Measurements from ENCODE around the gene SMYD3.
"Not testable (repeated sequence)": the region's sequence is repeated elsewhere in the genome, so short reads cannot be mapped to it uniquely, and the experiment has no call there.

SMYD3 gene

DNA sequence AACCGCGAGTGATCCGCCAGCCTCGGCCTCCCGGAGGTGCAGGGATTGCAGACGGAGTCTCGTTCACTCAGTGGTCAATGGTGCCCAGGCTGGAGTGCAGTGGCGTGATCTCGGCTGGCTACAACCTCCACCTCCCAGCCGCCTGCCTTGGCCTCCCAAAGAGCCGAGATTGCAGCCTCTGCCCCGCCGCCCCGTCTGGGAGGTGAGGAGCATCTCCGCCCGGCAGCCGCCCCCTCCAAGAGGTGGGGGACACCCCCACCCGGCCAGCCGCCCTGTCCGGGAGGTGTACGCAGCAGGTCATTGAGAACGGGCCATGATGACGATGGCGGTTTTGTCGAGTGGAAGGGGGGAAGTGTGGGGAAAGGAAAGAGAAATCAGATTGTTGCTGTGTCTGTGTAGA lies 732.1 kb downstream of the SMYD3 start:
- not testable (repeated sequence) for DNase-seq

DNA sequence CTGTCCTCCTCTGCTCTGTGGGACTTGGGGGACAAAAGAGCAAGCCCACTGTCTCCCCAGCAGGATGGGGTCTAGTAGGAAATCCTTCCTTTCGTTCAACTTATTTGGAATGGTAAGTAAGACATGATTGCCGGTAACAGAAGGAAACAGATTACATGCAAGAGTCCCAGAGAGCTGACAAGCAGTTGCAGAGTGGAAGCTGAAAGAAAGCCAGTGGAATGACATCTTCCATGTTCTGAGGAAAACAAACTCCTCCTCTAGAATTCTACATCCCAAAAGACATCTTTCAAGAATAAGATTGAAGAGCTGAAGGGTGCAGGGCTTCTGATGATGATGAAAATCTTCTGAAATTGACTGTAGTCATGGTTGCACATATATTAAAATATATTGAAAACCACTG lies 732.9 kb downstream of the SMYD3 start:
- DNase-seq, result no peak

- no peak for DNase-seq
These were observed 733.7 kb downstream of the SMYD3 start for GRCh38 chr1:245773344-245773743.

GRCh38 chr1:245772739-245773138 lies 734.3 kb downstream of the SMYD3 start:
- DNase-seq, result no peak

GRCh38 chr1:245772325-245772724 lies 734.8 kb downstream of the SMYD3 start:
- DNase-seq, result no peak

DNA sequence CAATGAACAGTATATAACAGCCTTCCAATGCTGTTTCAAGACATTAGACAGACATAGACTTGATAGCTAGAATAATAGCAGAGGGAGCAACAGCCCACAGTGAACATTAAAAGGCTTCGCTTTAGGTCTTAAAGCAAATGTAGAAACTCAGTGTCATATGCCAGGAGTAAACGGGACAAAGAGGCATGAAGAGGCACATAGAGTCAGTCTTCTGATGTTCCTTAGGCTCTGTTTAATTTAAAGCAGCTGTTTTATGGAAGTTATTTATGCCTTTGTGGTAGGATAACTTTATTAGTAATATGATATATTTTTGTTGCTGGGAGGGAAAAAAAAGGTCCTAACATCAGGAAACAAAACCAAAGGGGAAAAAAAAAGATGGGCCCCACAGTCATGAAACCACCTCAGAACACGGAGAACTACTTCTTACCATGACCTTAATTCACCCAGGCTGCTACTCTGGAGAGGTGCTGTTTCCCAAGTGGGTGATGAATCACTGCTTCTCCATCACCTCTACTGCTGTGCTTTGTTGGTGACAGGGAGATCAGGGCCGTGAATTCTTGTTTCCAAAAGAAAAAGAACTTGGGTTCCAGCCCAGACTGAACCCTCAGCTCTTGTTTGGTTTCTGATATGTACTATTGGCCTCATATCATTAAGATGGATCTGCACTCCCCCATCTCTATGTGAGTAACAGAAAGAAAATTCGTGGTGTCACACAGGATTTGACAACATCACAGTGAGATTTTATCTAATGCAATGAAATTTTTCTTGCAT lies 735.4 kb downstream of the SMYD3 start:
- no peak for DNase-seq

DNA sequence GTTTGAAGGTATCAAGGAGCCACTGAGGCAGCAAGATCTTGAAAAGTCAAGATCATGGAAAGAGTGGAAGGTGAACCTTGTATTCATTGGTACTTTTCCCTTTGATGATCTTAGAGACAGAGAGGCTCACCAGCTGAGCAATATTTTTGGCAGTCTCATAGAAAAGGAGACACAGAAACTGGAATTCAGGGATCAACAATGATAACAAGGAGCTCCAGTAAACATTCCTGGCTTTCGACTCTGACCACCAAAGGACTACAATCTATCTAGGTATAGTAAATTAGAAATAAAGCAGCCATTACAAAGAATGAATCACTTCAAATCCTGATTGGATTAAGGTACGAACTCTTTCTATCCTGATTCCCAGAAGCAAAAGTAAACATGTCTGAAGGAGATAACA lies 736.9 kb downstream of the SMYD3 start:
- no peak for DNase-seq

GRCh38 chr1:245768596-245768995 lies 738.5 kb downstream of the SMYD3 start:
- DNase-seq, result no peak

DNA sequence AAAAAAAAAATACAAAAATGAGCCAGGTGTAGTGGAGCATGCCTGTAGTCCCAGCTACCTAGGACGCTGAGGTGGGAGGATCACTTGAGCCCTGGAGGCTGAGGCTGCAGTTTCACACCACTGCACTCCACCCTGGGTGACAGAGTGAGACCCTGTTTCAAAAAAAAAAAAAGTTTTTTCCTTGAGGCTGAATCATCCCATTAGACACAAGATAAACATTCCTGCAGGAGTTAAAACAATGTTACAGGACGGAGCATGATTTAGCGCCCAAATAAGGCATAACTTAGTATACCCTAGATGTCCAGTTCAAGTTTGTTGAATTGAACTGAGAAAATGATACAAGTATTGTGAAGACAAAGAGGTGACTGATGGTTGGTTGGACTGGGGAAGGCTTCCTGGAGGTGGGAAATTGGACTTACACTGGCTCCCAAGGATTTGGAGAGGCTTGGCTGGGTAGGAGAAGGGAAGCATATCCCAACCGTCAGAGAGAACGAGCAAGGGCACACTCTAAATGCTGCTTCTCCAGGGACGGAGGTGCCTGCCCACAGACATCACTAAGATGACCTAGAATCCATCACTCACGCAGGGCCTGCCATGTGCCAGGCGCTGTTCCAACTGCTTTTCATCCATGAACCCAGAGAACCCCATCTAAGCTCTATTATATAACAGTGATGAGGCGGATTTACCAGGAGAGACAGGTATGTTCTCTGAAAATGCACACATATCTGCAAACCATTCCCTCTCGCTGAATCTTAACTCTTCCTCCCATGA lies 741.7 kb downstream of the SMYD3 start:
- DNase-seq, result no peak

DNA sequence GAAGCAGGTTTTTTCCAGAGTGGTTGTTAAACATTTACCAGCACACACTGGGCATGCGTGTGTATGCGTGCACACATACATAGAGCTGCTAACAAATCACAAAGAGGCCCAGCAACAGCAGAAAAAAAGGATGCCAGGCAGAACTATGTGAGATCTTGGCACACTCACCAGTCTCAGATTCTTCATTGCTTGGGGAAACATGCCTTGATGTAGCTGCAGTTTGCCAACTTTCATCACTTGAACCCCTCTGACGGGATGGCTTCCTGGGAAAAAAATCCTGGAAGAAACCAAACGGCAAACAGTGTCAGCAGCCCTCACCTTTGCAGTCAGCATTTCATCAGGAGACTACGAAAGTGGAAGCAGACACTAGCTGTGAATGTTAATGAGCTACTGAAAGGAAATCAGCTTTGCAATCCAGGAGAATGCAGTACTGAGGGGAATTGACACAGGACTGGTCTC lies 743.2 kb downstream of the SMYD3 start:
- DNase-seq, result no peak

GRCh38 chr1:245762396-245762910 lies 744.6 kb downstream of the SMYD3 start:
- no peak for DNase-seq

GRCh38 chr1:245760301-245760700 lies 746.8 kb downstream of the SMYD3 start:
- no peak for DNase-seq

GRCh38 chr1:245754463-245754961 lies 752.6 kb downstream of the SMYD3 start:
- no peak for DNase-seq

DNA sequence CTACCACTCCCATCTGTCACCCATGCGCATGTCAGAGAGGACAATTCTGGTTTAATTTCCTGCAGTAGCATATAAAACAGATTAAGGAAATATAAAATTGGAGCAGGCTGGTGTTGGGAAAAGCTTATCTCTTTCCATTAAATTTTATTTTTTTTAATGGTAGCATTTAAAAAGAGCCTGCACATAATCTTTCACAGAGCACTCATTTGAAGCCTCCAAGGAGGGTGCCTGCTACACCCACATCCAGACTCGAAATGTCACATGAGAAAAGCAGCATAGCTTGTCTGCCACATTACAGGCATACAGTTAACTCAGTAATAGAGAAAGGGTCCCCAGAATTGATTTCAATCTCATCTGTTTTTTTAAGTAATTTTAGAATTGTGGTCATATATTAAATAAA lies 753.3 kb downstream of the SMYD3 start:
- no peak for DNase-seq

- DNase-seq, result no peak
These were observed 754.5 kb downstream of the SMYD3 start for GRCh38 chr1:245752561-245752960.

DNA sequence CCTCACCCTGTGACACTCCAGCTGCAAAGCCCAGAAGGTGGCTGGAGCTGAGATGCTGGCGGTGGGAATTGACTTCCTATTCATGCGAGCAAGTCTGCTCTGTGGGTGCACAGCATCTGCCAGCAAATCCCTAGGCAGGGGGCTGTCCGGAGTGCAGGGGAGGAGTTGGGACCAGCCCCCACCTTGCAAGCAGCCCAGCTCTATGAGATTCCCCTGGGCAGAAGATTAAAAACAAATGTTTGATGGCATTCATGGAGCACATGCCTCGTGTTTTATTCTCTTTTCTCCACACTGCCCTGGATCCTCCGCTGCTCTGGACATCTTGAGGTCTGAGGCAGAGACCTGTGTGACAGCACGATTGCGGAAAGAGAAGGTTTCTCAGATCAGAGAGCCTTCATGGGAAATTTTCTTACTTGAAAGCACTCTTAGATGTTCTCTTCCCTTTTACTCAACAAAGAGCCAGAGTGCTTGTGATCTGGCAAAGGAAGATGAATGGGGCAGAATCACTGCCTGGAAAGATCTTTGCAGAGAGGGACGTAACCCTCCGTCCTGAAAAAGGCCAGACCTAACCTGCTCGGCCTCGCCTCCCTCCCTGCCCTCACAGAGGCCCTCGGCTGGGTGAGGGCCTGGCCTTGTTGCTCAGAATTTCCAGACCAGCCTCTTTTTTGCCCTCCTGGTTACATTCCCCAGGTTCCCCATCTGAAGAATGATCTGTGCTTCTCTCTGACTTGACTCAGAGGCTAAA lies 755.2 kb downstream of the SMYD3 start:
- DNase-seq, result no peak

GRCh38 chr1:245751116-245751515 lies 756.0 kb downstream of the SMYD3 start:
- DNase-seq, result no peak

GRCh38 chr1:245750261-245750660 lies 756.8 kb downstream of the SMYD3 start:
- DNase-seq, result no peak

GRCh38 chr1:245749053-245749452 lies 758.0 kb downstream of the SMYD3 start:
- DNase-seq, result no peak

DNA sequence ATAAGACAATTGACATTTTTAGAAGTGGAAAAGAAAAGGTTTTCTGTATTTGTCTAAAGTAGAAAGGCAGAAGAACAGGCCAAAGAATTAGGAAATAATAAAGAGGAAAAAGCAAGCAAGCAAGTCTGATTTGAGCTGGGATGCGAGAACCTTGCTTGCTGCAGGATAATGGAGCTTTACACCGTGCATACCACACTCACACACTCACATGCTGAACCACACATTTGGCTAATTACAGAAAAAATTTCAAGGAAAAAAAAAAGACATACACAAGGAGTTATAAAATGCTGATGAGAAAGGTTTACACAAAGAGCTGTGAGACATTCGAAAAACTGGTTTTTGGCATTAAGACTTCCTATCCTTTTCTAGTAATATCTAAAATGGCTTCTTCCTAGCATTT lies 758.4 kb downstream of the SMYD3 start:
- no peak for DNase-seq

DNA sequence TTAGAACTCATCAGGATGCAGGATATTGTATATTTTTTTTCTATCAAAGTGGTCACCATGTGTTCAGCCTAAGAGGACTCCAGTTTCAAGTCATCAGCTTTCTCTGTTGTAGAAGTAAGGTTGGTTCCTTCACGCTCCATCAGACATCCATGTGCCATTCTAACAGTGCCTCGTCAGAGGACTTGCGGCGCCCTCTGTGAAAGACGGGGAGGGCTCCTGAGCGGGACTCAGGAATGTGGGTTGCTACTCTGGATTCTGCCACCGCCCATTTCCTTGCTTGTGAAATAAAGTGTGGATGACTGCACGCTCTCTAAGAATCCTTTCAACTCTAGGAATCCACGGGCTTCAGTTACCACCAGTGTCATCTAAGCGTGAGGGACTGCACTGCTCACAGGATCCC lies 758.8 kb downstream of the SMYD3 start:
- DNase-seq, result no peak

DNA sequence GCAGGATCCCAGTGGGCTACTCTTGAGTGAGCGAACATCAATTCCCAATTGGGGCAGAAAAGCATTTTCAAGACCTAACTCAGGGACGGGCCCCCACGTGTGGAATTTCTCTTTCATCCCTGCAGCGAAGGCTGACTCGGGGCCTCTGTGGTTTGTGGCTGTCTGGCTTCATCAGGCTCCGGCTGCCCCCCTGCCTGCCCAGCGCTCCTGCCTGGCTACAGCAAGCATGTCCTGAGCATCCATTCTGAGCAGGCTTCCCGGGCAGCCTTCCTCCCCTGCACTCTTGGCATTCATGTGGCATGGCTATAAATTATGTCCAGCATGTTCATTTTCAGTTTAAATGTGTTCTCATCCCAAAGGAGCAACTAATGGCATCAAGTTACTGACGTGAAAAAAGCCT lies 764.2 kb downstream of the SMYD3 start:
- no peak for DNase-seq

DNA sequence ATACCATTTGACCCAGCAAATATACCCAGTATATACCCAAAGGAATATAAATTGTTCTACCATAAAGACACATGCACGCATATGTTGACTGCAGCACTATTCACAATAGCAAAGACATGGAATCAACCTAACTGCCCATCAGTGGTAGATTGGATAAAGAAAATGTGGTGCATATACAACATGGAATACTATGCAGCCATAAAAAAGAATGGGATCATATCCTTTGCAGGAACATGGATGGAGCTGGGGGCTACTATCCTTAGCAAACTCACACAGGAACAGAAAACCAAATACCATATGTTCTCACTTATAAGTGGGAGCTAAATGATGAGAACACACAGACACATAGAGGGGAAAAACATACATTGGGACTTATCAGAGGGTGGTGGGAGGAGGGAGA lies 766.7 kb downstream of the SMYD3 start:
- DNase-seq, result not testable (repeated sequence)

Data from activated gamma-delta T cell treated with Interleukin-2 at 50 U/mL for 16 hours (primary cell).